Thyroid gland (tissue), 4 donors: ENCODE measurements around the gene JAK3. TPM values are rescaled to one million over a fixed set of nuclear protein-coding genes. Genes with fewer than 3 reads are reported as not detected.

Experiments
- DNase-seq, 2 donors: peaks; one replicate each; pipeline ENCODE4 v3.0.0-alpha.2; 2019
- H3K27ac ChIP-seq, 3 donors: fragments of 200-600 bp; sonication (generic); 1 replicate in 2 of 3; 2 replicates in 1 of 3; pipeline ENCODE4 v1.5.1; 2016 to 2019; ENCODE audit warnings: mild to moderate bottlenecking in 1 of 3, moderate library complexity in 1 of 3
- H3K27me3 ChIP-seq: fragments of 200-600 bp; sonication (generic); one replicate; pipeline ENCODE4 v1.5.1; 2019
- H3K36me3 ChIP-seq, 2 donors: fragments of 200-600 bp; sonication (generic); one replicate each; pipeline ENCODE4 v1.5.1; 2016 to 2019
- H3K4me1 ChIP-seq, 2 donors: fragments of 200-600 bp; sonication (generic); one replicate each; pipeline ENCODE4 v1.5.1; 2017 to 2019
- H3K4me3 ChIP-seq, 3 donors: fragments of 200-600 bp; sonication (generic); replicated peaks in 1 of 3; 1 replicate in 2 of 3; 2 replicates in 1 of 3; pipeline ENCODE4 v1.5.1; 2016; ENCODE audit warnings: mild to moderate bottlenecking in 1 of 3
- H3K9me3 ChIP-seq: fragments of 200-600 bp; sonication (generic); one replicate; pipeline ENCODE4 v1.5.1; 2017
- CTCF ChIP-seq, 6 experiments: fragments of 200-600 bp in 3 of 6; fragments of 450-650 bp in 3 of 6; sonication (generic) in 3 of 6; IDR thresholded peaks; one replicate each; pipeline ENCODE4 v1.5.1; 2016 to 2019; ENCODE audit warnings: antibody characterized with exemption in 6 of 6, mild to moderate bottlenecking in 2 of 6, inconsistent platforms in 1 of 6, moderate library complexity in 1 of 6
- POLR2A ChIP-seq, 2 donors: fragments of 450-650 bp; IDR thresholded peaks; one replicate each; pipeline ENCODE4 v1.6.1; 2017; ENCODE audit warnings: antibody characterized with exemption in 2 of 2, mild to moderate bottlenecking in 2 of 2, moderate library complexity in 1 of 2
- WGBS, 2 donors: methylation state at CpG; one replicate each; pipeline ENCODE4 v1.1.5; 2017; 5-methylcytosine and 5-hydroxymethylcytosine counted together
- intact Hi-C: fragments of 100-400 bp; cut with DNase I; formaldehyde crosslinking; loops from one replicate; pipeline ENCODE4 v1.15.1; 2023
- total RNA-seq, 4 donors: library from RNA; depleted of rRNA; stranded (reverse); fragments of >200 nt; gene quantifications; one replicate each; pipeline ENCODE4 v1.2.3, GENCODE V29; 2016

Gene JAK3
- total RNA-seq, 4 donors from 2014 or later, result 1.8 to 12.3 (median 5.2) TPM

DNA sequence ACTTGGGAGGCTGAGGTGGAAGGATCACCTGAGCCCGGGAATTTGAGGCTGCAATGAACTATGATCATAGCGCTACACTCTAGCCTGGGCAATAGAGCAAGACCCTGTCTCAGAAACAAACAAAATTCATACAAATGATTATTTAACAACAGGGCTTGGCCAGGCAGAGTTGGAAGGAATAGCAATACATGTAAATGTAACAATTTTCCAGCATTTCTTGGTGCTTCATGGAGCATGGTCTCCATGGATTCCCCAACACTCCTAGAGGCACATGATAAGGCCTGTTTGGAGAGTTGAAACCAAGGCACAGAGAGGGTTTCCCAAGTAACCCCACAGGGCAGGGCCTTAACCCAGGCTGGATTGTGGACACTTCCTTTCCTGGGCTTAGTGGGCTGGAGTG is 36.7 kb downstream of the JAK3 start:
- TF ChIP-seq POLR2A (IDR thresholded peaks at IDR 0.05) (no peak), CTCF (IDR thresholded peaks at IDR 0.05) (no peak)
- H3K4me3 ChIP-seq, result no peak overlapping the region
- H3K9me3 ChIP-seq, result no peaks in the 10 kb centered on the region
- H3K4me1 ChIP-seq, result no peaks in the 10 kb centered on the region
- intact Hi-C loops, result no loop called here
- DNase-seq, result no peak
- no peaks in the 10 kb centered on the region for H3K27me3 ChIP-seq
- H3K27ac ChIP-seq, result no peak overlapping the region
- 95 to 99% methylated on average over 2 of the region's 2 CpGs for WGBS, 2 donors
- H3K36me3 ChIP-seq, result no peaks in the 10 kb centered on the region

- Histone ChIP-seq H3K4me3 (no peak overlapping the region), H3K27ac (no peak overlapping the region), H3K4me1 (no peaks in the 10 kb centered on the region), H3K36me3 (no peaks in the 10 kb centered on the region), H3K9me3 (no peaks in the 10 kb centered on the region), H3K27me3 (no peaks in the 10 kb centered on the region)
- TF ChIP-seq POLR2A (IDR thresholded peaks at IDR 0.05), result no peak
- TF ChIP-seq CTCF (IDR thresholded peaks at IDR 0.05), result no peak
- intact Hi-C loops, result no loop called here
- no peak for DNase-seq
- WGBS, 2 donors, result 45 to 69% methylated on average over 16 to 20 of the region's 38 CpGs
Observed at GRCh38 chr19:17807731-17808316, 40.0 kb downstream of the JAK3 start.

GRCh38 chr19:17806945-17807344 is 40.8 kb downstream of the JAK3 start:
- 78 to 88% methylated on average over 3 of the region's 3 CpGs for WGBS, 2 donors
- Histone ChIP-seq H3K9me3 (no peaks in the 10 kb centered on the region), H3K27me3 (no peaks in the 10 kb centered on the region), H3K4me1 (no peaks in the 10 kb centered on the region), H3K36me3 (no peaks in the 10 kb centered on the region), H3K27ac (no peak overlapping the region), H3K4me3 (no peak overlapping the region)
- intact Hi-C loops, result no loop called here
- DNase-seq, result no peak
- TF ChIP-seq POLR2A (IDR thresholded peaks at IDR 0.05), result no peak
- TF ChIP-seq CTCF (IDR thresholded peaks at IDR 0.05), result no peak

DNA sequence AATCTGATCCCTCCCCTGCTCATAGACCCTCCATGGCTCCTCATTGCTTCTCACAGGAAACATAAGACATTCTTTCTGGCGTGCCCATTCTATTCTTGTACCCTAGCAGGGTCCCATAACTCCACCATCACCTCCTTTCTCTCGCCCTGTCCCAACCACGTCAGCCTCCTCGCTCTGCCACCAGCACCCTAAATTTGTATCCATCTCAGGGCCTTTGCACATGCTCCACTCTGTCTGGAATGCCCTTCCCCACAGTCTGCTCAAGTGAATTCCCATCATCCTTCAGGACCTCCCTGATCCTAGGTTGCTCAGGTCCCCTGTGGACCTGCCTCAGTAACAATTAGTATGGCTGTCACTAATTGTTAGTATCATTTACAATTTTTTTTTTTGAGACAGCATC is 42.4 kb downstream of the JAK3 start:
- TF ChIP-seq POLR2A (IDR thresholded peaks at IDR 0.05) (no peak), CTCF (IDR thresholded peaks at IDR 0.05) (no peak)
- no peak for DNase-seq
- no peak overlapping the region for H3K27ac ChIP-seq
- no peaks in the 10 kb centered on the region for H3K4me1 ChIP-seq
- no peaks in the 10 kb centered on the region for H3K27me3 ChIP-seq
- no peaks in the 10 kb centered on the region for H3K36me3 ChIP-seq
- intact Hi-C loops, result no loop called here
- 90% methylated on average over 4 of the region's 4 CpGs for WGBS, 2 donors
- H3K4me3 ChIP-seq, result no peak overlapping the region
- H3K9me3 ChIP-seq, result no peaks in the 10 kb centered on the region

- TF ChIP-seq CTCF (IDR thresholded peaks at IDR 0.05) (no peak), POLR2A (IDR thresholded peaks at IDR 0.05) (no peak)
- Histone ChIP-seq H3K4me3 (no peak overlapping the region), H3K27me3 (no peaks in the 10 kb centered on the region), H3K9me3 (no peaks in the 10 kb centered on the region), H3K4me1 (no peaks in the 10 kb centered on the region), H3K36me3 (no peaks in the 10 kb centered on the region), H3K27ac (no peak overlapping the region)
- 68 to 75% methylated on average over 14 of the region's 14 CpGs for WGBS, 2 donors
- DNase-seq, result no peak
- intact Hi-C loops, result no loop called here
Observed at GRCh38 chr19:17803264-17803896, 44.4 kb downstream of the JAK3 start.
